Amniotic stem cell (primary cell): Measurements from ENCODE around the gene ILDR1.

Experiments
- DNase-seq: peaks from one replicate; lab custom pipeline; 2025; lab: John Stamatoyannopoulos, UW

Gene ILDR1

DNA sequence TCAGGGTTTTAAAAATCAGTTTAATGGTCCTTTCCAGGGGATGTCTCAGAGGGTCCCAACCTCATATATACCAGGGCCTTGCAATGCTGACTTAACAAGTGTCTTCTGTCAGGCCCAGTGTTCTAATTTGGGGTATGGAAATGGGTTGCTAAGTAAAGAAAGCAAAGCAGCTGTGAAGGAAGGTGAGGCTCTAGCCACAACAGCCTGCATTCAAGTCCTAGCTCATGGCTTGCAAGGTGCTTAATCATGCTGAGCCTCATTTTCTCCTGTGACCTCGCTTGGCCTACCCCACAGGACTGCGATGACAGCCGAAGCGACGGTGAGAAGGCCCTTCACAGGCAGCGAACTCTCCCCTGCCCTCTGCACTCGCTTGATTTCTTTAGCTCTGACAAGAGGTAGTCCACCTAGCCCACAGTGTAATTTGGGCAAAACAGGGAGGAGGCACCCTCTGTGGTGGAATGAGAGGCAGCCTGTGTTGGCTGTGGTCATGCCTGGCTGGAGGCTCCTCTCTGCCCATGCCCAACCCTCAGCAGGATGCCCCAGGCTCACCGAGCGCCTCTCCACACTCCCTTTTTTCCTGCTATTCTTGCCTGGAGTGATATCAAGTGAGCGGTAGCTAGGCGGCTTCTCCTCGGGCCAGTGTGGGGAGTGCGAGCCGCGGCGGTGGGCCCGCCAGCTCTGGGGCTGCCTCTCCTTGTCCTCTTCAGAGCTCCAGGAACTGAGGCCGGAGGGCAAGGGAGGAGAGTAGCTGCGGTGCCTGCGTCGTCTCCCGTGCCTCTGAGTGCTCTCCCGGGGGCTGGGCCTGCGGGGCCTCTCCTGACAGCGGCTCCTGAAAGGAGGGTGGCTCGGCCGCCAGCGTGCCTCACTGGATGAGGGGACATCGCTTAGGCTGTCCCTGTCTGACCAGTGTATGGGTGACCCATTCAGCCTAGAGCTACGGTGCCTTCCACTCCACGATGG, 29.2 kb downstream of the ILDR1 start:
- no peak for DNase-seq

DNA sequence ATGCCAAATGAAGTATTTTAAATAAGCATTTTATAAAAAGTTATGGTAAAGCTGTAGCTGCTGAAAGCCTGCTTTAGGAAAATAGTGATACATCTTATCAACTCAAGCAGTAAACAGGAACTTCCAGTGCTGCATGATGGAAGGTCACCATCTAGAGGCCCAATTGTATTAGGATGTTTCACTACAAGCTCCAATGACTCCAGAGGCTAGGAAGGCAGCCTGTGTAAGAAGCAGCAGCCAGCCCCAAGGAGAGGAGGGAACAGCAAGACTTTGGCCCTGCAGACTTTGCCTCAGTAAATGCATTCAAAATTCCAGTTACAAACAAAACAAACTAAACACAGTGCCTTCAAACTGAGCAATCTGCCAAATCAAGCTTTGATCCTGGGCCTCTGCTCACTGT, 32.1 kb downstream of the ILDR1 start:
- DNase-seq: no peak

DNA sequence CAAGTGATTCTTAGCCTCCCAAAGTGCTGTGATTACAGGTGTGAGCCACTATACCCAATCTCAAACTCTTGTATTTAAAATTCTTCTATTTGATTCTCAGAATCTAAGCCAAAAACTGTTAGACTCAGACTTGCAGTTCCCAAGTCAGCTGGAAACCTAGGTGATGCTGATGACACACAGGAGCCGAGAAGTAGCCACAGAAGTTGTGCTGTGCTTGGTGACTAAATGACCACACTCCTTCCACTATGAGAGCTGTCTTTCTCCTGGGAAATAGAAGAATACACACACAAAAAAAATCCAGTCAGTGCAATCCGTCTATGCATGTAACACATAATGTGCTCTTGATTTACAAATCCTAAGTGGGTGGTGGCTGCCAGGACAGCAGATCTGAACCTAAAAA, 33.9 kb downstream of the ILDR1 start:
- no peak for DNase-seq

DNA sequence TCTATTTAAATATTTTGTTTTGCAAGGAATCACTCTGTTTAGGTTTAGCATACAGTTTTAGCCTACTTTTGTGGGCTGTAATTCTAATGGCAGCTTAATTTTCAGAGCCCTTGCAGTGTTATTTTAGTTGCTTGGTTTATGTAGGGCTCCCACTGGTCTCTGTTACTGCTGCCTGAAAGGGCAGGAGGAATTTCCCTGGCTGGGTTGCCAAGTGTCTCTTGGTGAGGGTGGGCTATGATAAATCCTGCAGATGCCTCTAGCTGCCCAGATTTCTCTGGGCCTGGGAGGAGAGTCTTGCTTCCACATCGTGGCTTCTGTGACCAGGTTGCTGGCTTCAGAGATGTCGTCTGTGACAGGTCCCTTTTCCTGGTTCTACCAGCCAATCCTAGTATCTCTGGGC, 36.2 kb downstream of the ILDR1 start:
- DNase-seq: no peak

DNA sequence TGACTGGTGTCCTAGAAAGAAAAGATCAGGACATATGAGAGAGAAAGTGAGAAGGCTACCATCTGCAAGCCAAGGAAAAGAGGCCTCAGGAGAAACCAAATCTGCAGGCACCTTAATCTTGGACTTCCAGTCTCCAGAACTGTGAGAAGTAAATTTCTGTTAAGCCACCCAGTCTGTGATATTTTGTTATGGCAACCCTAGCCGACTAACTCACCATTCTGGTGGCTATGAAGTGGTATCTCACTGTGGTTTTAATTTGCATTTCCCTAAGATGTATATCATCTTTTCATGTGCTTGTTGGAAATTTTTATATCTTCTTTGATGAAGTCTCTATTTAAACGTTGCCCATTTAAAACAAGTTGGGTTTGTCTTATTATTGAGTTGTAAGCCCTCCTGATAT, 40.6 kb downstream of the ILDR1 start:
- no peak for DNase-seq

DNA sequence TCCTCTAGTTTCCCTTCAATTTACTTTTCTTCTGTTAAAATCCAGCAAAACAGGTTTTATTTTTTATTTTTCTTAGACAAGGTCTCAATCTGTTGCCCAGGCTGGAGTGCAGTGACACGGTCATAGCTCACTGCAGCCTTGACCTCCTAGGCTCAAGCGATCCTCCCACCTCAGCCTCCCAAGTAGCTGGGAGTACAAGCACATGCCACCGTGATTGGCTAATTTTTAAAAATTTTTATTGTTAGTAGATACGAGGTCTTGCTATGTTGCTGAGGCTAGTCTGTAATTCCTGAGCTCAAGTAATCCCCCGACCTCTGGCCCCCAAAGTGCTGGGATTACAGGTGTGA, 41.6 kb downstream of the ILDR1 start:
- no peak for DNase-seq

DNA sequence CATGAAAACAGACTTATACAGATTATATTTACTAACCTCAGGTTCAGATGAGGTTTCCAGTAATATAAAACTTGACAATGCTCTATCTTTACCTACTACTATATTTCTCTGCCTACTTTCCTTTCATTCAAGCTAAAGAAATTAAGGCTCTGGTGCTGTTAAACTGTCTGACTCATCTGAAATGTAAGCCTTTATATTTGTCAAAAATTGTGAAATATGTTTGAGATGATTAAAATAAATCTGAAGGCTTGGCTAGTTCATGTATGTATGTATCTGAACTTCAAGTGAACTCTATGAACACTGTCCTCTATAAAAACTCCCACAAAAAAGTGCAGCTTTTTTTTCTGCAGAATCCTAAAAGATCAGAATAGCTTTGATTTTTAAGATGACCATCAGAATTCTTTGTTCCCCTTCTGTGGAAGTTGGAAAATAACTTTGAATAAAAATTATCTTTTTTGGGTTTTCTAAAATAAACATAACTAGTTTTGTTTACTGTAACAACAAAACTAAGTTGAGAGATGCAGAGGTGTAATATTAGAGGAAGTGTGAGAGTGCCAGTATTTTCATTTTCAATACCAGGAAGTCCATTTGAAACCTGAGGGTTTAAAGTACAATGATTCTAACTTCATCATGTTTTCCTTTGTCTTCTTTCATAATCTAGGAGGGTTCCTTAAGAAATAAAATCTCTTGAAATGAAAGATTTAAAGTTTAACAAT, 42.2 kb downstream of the ILDR1 start:
- no peak for DNase-seq

DNA sequence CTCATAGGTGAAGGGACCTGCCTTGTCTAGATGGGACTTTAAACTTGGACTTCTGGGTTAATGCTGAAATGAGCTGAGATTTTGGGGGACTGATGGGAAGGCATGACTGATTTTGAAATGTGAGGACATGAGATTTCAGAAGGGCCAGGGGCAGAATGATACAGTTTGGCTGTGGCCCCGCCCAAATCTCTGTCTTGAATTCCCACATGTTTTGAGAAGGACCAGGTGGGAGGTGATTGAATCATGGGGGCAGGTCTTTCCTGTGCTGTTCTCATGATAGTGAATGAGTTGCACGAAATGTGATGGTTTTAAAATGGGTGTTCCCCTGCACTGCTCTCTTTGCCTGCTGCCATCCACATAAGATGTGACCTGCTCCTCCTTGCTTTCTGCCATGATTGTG, 42.8 kb downstream of the ILDR1 start:
- DNase-seq: no peak

DNA sequence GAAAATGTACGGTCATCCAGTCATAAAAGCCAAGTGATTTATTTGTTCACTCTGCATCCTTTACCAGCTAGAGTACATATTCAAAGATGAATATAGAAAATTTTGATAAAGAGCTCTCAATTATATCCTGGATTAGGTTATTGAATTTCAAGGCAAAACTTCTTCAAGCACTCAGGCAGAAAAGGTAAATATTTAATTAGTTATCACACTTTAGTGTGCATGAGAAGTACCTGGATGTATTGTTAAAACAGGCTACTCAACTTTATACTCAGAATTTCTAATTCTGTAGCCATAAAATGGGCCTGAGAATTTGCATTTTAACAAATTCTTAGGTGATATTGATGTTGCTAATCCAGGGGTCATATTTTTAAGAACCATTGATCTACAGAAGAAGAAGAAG, 45.3 kb downstream of the ILDR1 start:
- DNase-seq: no peak

DNA sequence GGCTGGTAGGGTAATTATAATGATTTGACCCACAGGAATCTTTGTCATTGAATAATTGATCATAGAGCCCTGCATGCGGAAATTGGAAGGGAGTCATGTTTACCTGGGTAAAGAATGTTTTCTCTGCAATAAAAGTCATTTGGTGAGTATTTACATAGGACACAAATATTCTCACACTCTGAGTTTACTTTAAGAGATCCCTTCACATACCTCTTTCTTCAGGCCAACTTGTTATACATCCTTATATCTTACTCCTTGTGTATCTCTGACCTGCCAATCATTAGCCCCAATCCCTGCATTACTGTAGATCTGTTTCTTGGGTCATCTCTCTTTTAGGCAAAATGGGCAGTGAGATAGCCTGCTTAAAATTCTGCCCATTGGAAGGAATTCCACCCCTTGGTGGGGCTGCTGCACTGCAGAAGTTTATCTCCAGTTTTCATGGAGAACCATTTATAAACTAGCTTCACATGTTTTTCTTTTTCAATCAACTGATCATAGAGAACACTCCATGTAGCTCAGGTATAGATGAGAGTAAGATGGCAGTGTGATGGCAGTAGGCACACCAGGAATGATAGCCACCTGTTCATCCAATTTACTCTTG, 46.2 kb downstream of the ILDR1 start:
- DNase-seq: no peak

DNA sequence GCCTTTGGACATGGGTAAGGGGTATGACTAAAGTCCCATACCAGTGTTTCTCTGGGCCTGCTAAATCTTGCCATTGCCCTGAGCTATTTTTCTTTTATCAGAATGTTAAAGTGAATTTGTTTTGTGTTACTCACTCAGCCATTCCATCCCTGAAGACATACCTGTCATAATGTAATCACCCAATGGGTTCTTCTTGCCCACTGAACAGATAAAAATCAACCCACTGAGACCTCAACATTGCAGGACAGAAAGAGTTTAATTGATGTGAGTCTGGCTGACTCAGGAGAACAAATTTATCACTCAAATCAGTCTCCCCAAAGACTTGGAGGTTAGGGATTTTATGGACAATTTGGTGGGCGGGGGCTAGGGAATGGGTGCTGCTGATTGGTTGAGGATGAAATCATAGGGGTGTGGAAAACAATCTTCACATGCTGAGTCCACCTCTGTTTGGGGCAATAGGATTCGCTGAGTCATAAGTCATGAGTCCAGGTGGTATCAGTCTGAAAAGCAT, 47.4 kb downstream of the ILDR1 start:
- no peak for DNase-seq

DNA sequence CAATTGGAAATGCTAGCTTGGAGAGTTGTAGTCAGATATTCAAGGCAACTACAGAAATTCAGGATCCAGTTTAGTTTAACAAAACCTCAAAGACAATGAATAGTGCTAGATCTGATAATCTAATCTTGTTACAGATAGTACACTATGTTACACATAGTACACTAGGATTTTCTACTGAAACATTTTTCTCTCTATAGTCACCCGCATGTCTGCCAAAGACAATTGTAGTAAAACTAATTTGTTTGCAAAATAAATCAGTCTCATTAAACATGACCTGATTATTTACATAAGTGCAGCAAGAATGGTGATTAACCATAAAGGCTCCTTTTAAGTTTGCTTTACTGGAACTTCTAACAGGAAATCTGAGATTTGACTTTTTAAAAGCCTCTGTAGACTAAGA, 52.0 kb downstream of the ILDR1 start:
- no peak for DNase-seq

DNA sequence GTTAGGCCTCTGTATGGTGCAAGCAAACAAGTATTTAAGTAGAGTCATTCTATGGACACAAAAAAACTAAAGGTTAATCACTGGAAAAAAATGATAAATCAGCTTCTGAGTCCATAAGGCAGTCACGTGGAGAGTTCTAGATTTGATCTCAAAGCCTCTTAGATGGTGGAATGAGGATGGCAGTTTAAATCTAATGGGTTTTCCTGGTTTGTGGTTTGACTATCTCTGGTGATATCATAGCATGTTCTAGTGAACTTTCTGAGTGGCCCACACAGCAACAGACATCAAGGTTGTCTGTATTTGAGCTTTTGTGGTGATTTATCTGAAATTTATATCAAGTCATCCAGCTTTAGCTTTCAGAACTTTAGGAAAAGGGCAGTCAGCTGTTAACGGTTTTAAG, 52.4 kb downstream of the ILDR1 start:
- no peak for DNase-seq

DNA sequence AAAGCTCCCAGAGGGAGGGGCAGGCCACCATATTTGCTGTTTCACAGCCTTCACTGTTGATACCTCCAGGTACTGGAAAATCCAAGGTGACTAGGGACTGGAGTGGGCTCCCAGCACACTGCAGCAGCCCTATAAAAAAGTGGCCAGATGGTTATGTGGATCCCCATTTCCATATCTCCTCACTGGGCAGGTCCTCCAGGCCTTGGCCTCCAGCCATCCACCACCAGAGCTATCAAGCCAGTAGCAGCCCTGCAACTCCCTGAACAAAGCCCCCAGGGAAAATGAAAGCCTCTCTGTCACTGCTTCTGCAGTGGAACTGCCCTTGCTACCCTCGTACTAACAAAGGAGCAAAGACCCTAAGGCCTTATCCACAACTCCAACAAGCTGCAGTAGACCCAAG, 58.4 kb downstream of the ILDR1 start:
- no peak for DNase-seq

DNA sequence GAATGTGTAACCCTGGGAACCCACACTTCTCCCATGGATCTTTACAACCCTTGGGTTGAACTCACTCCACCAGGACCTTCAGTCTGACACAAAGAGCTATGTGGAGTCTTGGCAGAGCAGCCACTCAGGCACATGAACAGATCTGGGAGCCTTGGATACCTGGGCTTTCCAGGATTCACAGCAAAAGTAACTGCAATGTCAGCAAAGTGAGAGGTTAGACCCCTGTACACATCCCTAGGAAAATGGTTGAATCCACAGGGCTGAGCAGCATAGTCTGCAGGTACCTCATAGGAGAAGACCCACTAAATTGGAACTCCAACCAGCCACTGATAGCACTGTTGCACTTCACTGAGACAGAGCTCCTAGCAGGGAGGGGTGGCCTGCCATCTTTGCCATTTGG, 59.6 kb downstream of the ILDR1 start:
- no peak for DNase-seq

DNA sequence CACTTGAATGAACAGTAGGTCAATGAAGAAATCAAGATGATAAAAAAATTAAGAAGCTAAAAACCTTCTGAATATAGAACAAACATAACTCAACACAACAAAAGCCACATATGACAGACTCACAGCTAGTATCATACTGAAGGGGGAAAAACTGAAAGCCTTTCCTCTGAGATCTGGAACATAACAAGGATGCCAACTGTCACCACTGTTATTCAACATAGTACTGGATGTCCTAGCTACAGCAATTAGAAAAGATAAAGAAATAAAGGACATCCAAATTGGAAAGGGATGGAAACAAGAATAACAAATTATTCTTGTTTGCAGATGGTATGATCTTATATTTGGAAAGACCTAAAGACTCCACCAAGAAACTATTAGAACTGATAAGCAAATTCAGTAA, 60.8 kb downstream of the ILDR1 start:
- no peak for DNase-seq

DNA sequence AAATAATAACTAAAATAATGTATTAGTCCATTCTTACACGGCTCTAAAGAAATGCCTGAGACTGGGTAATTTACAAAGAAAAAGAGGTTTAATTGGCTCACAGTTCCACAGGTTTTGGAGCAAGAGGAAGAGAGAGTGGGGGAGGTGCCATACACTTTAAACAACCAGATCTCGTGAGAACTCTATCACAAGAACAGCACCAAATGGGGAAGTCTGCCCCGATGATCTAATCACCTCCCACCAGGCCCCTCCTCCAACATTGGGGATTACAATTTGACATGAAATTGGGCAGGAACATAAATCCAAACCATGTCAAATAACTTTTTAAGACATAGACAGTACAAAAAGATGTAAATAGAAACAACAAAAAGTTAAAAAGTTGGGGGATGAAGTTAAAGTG, 63.2 kb downstream of the ILDR1 start:
- DNase-seq: no peak

DNA sequence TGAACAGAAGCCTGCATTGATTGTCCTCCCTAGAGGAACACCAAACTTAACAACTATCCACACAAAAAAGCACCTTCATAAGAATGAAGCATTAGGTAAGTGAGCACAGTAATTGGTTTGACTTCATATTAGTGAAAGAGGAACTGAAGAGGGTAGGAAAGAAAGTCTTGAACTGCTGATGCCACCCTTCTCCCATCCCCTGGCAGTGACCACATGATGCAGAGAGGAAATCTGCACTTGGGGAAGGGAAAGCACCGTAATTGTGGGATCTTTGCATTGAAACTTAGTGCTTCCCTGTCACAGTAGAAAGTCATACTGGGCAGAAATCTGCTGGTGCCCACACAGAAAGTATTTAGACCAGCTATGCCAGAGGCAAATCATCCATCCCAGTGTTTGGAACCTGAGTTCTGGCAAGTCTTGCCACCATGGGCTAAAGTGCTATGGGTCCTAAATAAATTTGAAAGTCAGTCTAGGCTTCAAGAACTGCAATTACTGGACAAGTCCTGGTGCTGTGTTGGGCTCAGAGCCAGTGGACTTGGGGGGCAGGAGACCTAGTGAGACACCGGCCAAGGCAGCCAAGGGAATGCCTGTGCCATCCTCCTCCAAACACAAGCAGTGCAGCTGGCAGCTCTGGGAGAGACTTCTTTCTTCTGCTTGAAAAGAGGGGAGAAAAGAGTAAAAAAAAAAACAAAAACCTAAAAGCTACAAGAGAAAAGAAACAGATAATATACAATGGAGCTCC, 64.2 kb downstream of the ILDR1 start:
- no peak for DNase-seq

DNA sequence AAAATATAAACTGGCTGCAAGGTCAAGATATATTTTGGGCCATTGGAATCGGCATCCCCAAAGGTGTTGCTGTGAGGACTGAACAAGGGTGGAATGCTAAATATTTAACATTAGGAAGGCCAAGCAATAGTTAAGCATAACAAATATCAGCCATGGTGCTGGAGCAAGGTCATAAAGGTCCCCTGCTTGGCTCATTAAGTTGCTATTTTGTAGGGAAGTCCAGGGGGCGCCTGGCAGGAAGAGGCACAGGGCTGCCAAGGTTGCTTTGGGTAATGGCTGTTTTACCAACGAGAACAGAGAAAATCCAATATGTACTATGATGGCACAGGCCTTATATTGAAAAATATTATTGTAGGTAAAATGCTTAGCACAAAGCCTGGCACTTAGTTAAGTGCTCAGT, 65.7 kb downstream of the ILDR1 start:
- DNase-seq: no peak

DNA sequence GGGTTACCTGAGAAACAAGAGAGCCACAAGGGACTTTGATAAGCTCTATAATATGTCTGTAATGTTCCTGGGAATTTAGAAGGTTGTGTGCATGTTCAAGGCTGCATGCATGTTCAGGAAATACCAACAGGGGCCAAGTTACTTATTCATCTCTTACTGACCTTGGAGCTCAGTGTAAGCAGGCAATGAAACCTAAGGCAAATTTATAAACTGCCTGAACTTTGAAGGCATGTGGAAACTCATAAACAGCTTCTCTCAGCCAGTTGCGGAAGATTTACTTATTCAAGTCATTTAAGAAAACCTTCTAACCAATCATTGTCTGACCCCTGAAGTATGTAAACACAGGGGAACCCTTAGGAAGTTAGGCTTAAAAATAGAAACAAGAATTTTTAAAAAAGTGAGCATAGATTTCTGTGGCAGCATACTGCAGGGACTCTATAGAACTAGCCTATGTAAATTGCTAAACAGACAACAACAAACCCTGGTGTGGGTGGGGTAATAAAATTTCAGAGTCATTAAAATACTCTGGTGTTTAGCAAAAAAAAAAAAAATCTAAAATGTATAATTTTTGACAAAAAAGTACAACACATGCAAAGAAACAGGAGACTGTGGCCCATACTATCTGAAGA, 70.6 kb downstream of the ILDR1 start:
- no peak for DNase-seq

DNA sequence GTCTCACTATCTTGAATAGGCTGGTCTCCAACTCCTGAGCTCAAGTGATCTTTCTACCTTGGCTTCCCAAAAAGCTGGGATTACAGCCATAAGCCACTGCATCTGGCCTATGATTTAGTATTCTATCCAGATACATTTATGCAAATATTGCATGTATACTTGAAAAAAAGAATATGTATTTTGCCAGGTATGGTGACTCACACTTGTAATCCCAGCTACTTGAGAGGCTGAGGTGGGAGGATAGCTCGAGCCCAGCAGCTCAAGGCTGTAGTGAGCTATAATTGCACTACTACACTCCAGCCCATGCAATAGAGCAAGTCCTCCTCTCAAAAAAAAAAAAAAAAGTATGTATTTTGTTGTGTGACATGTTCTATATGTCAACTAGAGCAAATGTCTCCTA, 73.4 kb downstream of the ILDR1 start:
- DNase-seq: no peak

DNA sequence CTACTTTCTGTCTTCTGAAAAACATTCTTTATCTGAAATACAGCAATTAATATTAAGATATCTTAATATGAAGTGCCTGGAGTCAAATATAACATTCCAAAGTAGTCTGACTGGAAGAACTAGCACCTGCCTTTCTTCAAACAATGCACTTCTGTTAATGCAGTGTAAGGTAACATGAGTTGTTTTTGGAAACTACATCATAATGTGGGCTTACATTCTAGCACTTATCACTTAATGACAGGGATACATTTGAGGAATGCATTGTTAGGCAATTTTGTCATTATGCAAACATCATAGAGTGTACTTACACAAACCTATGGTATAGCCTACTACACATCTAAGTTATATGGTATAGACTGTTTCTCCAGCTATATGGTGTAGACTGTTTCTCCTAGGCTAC, 78.6 kb downstream of the ILDR1 start:
- DNase-seq: no peak
